HG03095 (cell line): Measurements from ENCODE around the gene IGF2R.
"Not testable (repeated sequence)": the region's sequence is repeated elsewhere in the genome, so short reads cannot be mapped to it uniquely, and the experiment has no call there.

Source experiments
- ATAC-seq: cut with Tn5 transposase; IDR thresholded peaks from one replicate; pipeline ENCODE4 v1.9.1; 2021; ENCODE audit warnings: moderate library complexity; ENCODE audit not compliant: unreplicated experiment

Gene IGF2R

GRCh38 chr6:159989492-159990480 is 20.9 kb downstream of the IGF2R start:
- peak; percentile 83 for ATAC-seq

- no peak for ATAC-seq
These were observed 23.5 kb downstream of the IGF2R start for GRCh38 chr6:159992366-159992765.

GRCh38 chr6:159995405-159995804 is 26.5 kb downstream of the IGF2R start:
- no peak for ATAC-seq

GRCh38 chr6:159996087-159996622 is 27.3 kb downstream of the IGF2R start:
- ATAC-seq: no peak

GRCh38 chr6:159996626-159997497 is 28.0 kb downstream of the IGF2R start:
- no peak for ATAC-seq

GRCh38 chr6:159997498-159998101 is 28.7 kb downstream of the IGF2R start:
- no peak for ATAC-seq

GRCh38 chr6:159998538-159998937 is 29.7 kb downstream of the IGF2R start:
- ATAC-seq: no peak

- ATAC-seq: no peak
These were observed 30.4 kb downstream of the IGF2R start for GRCh38 chr6:159999240-159999671.

GRCh38 chr6:160000280-160000704 is 31.4 kb downstream of the IGF2R start:
- no peak for ATAC-seq

GRCh38 chr6:160000893-160001427 is 32.1 kb downstream of the IGF2R start:
- not testable (repeated sequence) for ATAC-seq

- ATAC-seq: no peak
These were observed 34.0 kb downstream of the IGF2R start for GRCh38 chr6:160002882-160003281.

GRCh38 chr6:160004018-160004417 is 35.1 kb downstream of the IGF2R start:
- ATAC-seq: no peak

GRCh38 chr6:160004419-160005175 is 35.7 kb downstream of the IGF2R start:
- ATAC-seq: no peak

GRCh38 chr6:160005211-160005610 is 36.3 kb downstream of the IGF2R start:
- no peak for ATAC-seq

- no peak for ATAC-seq
These were observed 37.1 kb downstream of the IGF2R start for GRCh38 chr6:160005861-160006540.

GRCh38 chr6:160007145-160007544 is 38.3 kb downstream of the IGF2R start:
- no peak for ATAC-seq

- ATAC-seq: no peak
These were observed 38.7 kb downstream of the IGF2R start for GRCh38 chr6:160007611-160008010.

GRCh38 chr6:160010067-160010466 is 41.2 kb downstream of the IGF2R start:
- ATAC-seq: no peak
